Measurements from ENCODE around the gene MEGF11.

GRCh38 chr15:66080717-66081398, 172.7 kb downstream of the MEGF11 start:
- TF ChIP-seq CTCF (IDR thresholded peaks at IDR 0.05) (no peak), POLR2A (IDR thresholded peaks at IDR 0.05) (no peak)
